Neural progenitor cell (in vitro differentiated cells): ENCODE results near the gene ANKHD1. TPM values are rescaled to one million over a fixed set of nuclear protein-coding genes. Genes with fewer than 3 reads are reported as not detected.
"Not testable (repeated sequence)": the region's sequence is repeated elsewhere in the genome, so short reads cannot be mapped to it uniquely, and the experiment has no call there.

Source experiments
- DNase-seq: peaks from one replicate; pipeline ENCODE4 v3.0.0-alpha.2; 2016; ENCODE audit warnings: low spot score
- H2AFZ ChIP-seq: fragments of 200-600 bp; sonication (generic); replicated peaks from 2 replicates; pipeline ENCODE4 v1.6.1; 2016; ENCODE audit warnings: antibody characterized with exemption
- H3F3A ChIP-seq: fragments of 200-600 bp; sonication (generic); 2 replicates; pipeline ENCODE4 v1.6.1; 2016; ENCODE audit warnings: antibody characterized with exemption, low read depth
- H3K27ac ChIP-seq: fragments of 200-600 bp; sonication (generic); 2 replicates; pipeline ENCODE4 v1.5.1; 2016; ENCODE audit warnings: mild to moderate bottlenecking
- H3K27me3 ChIP-seq: fragments of 200-600 bp; sonication (generic); 2 replicates; pipeline ENCODE4 v1.6.1; 2016; ENCODE audit warnings: mild to moderate bottlenecking, moderate library complexity
- H3K36me3 ChIP-seq: fragments of 200-600 bp; sonication (generic); 2 replicates; pipeline ENCODE4 v1.5.1; 2016
- H3K4me1 ChIP-seq: fragments of 200-600 bp; sonication (generic); 2 replicates; pipeline ENCODE4 v1.6.1; 2016; ENCODE audit warnings: mixed run types
- H3K4me2 ChIP-seq: fragments of 200-600 bp; sonication (generic); 2 replicates; pipeline ENCODE4 v1.6.1; 2016
- H3K4me3 ChIP-seq: fragments of 200-600 bp; sonication (generic); 2 replicates; pipeline ENCODE4 v1.5.1; 2016
- H3K79me2 ChIP-seq: fragments of 200-600 bp; sonication (generic); 2 replicates; pipeline ENCODE4 v1.6.1; 2016; ENCODE audit warnings: low read depth
- H3K9ac ChIP-seq: fragments of 200-600 bp; sonication (generic); 2 replicates; pipeline ENCODE4 v1.6.1; 2016
- H3K9me3 ChIP-seq: fragments of 200-600 bp; sonication (generic); 2 replicates; pipeline ENCODE4 v1.5.1; 2016; ENCODE audit warnings: low read depth
- H4K20me1 ChIP-seq: fragments of 200-600 bp; sonication (generic); 2 replicates; pipeline ENCODE4 v1.6.1; 2016; ENCODE audit warnings: low read depth
- H3K27ac Mint-ChIP-seq: 3 replicates; pipeline ENCODE4 v1.8.0; 2021; ENCODE audit warnings: mixed read lengths
- H3K27me3 Mint-ChIP-seq: 2 replicates; pipeline ENCODE4 v1.8.0; 2022; ENCODE audit warnings: low read depth, mild to moderate bottlenecking, inconsistent platforms, moderate library complexity, mixed read lengths; ENCODE audit not compliant: insufficient read depth
- H3K36me3 Mint-ChIP-seq: 3 replicates; pipeline ENCODE4 v1.8.0; 2021; ENCODE audit warnings: mixed read lengths
- H3K4me1 Mint-ChIP-seq: 3 replicates; pipeline ENCODE4 v1.8.0; 2021; ENCODE audit warnings: mixed read lengths
- H3K4me3 Mint-ChIP-seq: 3 replicates; pipeline ENCODE4 v1.8.0; 2021; ENCODE audit warnings: mild to moderate bottlenecking, moderate library complexity, mixed read lengths
- H3K9me3 Mint-ChIP-seq: 3 replicates; pipeline ENCODE4 v1.8.0; 2020; ENCODE audit warnings: mixed read lengths
- CTCF ChIP-seq: fragments of 200-600 bp; sonication (generic); IDR thresholded peaks from 2 replicates; pipeline ENCODE4 v1.5.1; 2017; ENCODE audit warnings: antibody characterized with exemption, mild to moderate bottlenecking
- EZH2 ChIP-seq: fragments of 200-600 bp; sonication (generic); IDR thresholded peaks from 2 replicates; pipeline ENCODE4 v1.6.1; 2017; ENCODE audit warnings: antibody characterized with exemption, mild to moderate bottlenecking, moderate library complexity
- EZH2phosphoT487 ChIP-seq: fragments of 200-600 bp; sonication (generic); IDR thresholded peaks from 2 replicates; pipeline ENCODE4 v1.6.1; 2017; ENCODE audit warnings: antibody characterized with exemption
- total RNA-seq: library from RNA; depleted of rRNA; stranded (reverse); fragments of >200 nt; gene quantifications from 2 replicates; pipeline ENCODE4 v1.2.3, GENCODE V29; 2015; ENCODE audit warnings: low replicate concordance

ANKHD1 gene
- total RNA-seq, 1 donor from 2014 or later: 110 TPM

- no peak for DNase-seq
- no peaks in the 10 kb centered on the region for H3K9me3 Mint-ChIP-seq
- H3K27ac Mint-ChIP-seq: no peak overlapping the region
- no peaks in the 10 kb centered on the region for H3K4me1 Mint-ChIP-seq
- TF ChIP-seq EZH2phosphoT487 (no peak), CTCF (no peak), EZH2 (no peak)
- Histone ChIP-seq H3K4me1 (no peaks in the 10 kb centered on the region), H3K36me3 (no peaks in the 10 kb centered on the region), H3K27me3 (no peaks in the 10 kb centered on the region), H3K9ac (no peak overlapping the region), H3K27ac (no peak overlapping the region), H3K4me3 (no peak overlapping the region), H3K4me2 (no peak overlapping the region), H3K79me2 (peaks cover 72% of the 10 kb centered on the region), H3K9me3 (no peaks in the 10 kb centered on the region), H4K20me1 (peaks cover 23% of the 10 kb centered on the region), H3F3A (peaks cover under 1% of the 10 kb centered on the region), H2AFZ (no peak overlapping the region)
- H3K36me3 Mint-ChIP-seq: peaks cover 8% of the 10 kb centered on the region
- no peak overlapping the region for H3K4me3 Mint-ChIP-seq
- H3K27me3 Mint-ChIP-seq: no peaks in the 10 kb centered on the region
Observed at GRCh38 chr5:140432916-140433315, 31.3 kb downstream of the ANKHD1 start.

- peaks cover 16% of the 10 kb centered on the region for H3K36me3 ChIP-seq
- H3K4me3 ChIP-seq, H3K4me1 Mint-ChIP-seq, H3K27me3 ChIP-seq, H3K4me1 ChIP-seq, H3K27ac ChIP-seq, H4K20me1 ChIP-seq, H3K27ac Mint-ChIP-seq, H3K4me2 ChIP-seq, H3K79me2 ChIP-seq, H2AFZ ChIP-seq, H3K9me3 ChIP-seq, H3K27me3 Mint-ChIP-seq, H3K9ac ChIP-seq, H3K4me3 Mint-ChIP-seq, DNase-seq: not testable (repeated sequence)
- peaks cover 22% of the 10 kb centered on the region for H3K9me3 Mint-ChIP-seq
- peaks cover 13% of the 10 kb centered on the region for H3F3A ChIP-seq
- H3K36me3 Mint-ChIP-seq: peaks cover 47% of the 10 kb centered on the region
Observed at GRCh38 chr5:140457368-140457767, 55.7 kb downstream of the ANKHD1 start.

DNA sequence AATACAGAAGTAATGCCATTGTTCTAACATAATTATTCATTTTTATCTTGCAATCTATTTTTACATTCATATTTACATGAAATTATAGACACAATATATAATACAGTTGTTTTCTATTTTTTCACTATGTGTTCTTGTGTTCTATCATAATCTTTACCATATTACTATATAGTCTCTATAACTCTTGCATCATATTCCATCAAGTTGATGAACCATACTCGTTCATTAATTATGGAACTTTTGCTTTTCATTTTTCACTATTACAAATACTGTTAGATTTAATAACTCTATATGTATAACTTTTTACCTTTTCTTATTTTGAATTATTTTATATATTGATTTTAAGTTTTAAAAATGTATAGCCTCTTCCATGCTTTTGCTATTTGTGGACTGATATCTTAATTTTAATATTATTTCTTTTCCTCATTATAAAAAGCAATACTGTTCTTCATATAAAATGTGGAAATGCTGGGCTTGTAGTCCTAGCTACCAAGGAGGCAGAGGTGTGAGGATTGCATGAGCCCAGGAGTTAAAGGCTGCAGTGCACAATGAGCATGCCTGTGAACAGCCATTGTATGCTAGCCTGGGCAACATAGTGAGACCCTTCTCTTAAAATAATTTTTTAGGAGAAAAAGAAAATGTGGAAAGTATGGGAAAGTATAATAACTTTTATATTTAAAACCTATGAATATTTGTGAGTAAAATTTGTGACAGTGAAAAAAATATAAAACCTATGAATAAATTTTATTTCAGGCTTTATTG is 65.5 kb downstream of the ANKHD1 start:
- Histone ChIP-seq H4K20me1 (no peaks in the 10 kb centered on the region), H3K4me1 (no peaks in the 10 kb centered on the region), H3F3A (no peaks in the 10 kb centered on the region), H3K9ac (no peak overlapping the region), H3K4me3 (no peak overlapping the region), H3K4me2 (no peak overlapping the region), H3K27me3 (no peaks in the 10 kb centered on the region), H2AFZ (no peak overlapping the region), H3K9me3 (no peaks in the 10 kb centered on the region), H3K79me2 (no peaks in the 10 kb centered on the region), H3K27ac (no peak overlapping the region), H3K36me3 (peaks cover 5% of the 10 kb centered on the region)
- no peak overlapping the region for H3K4me3 Mint-ChIP-seq
- no peak overlapping the region for H3K27ac Mint-ChIP-seq
- DNase-seq: no peak
- no peaks in the 10 kb centered on the region for H3K9me3 Mint-ChIP-seq
- TF ChIP-seq EZH2 (no peak), EZH2phosphoT487 (no peak), CTCF (no peak)
- no peaks in the 10 kb centered on the region for H3K4me1 Mint-ChIP-seq
- H3K36me3 Mint-ChIP-seq: peaks cover 13% of the 10 kb centered on the region
- H3K27me3 Mint-ChIP-seq: no peaks in the 10 kb centered on the region

GRCh38 chr5:140468188-140468587 is 66.6 kb downstream of the ANKHD1 start:
- Histone ChIP-seq H3K4me2 (no peak overlapping the region), H3K4me3 (no peak overlapping the region), H3K79me2 (no peaks in the 10 kb centered on the region), H2AFZ (no peak overlapping the region), H3K9me3 (no peaks in the 10 kb centered on the region), H3K27me3 (no peaks in the 10 kb centered on the region), H4K20me1 (no peaks in the 10 kb centered on the region), H3K4me1 (no peaks in the 10 kb centered on the region), H3K36me3 (peaks cover 5% of the 10 kb centered on the region), H3F3A (no peaks in the 10 kb centered on the region), H3K27ac (no peak overlapping the region), H3K9ac (no peak overlapping the region)
- H3K4me3 Mint-ChIP-seq: no peak overlapping the region
- DNase-seq: no peak
- no peaks in the 10 kb centered on the region for H3K9me3 Mint-ChIP-seq
- no peaks in the 10 kb centered on the region for H3K27me3 Mint-ChIP-seq
- no peaks in the 10 kb centered on the region for H3K4me1 Mint-ChIP-seq
- TF ChIP-seq CTCF (no peak), EZH2phosphoT487 (no peak), EZH2 (no peak)
- no peak overlapping the region for H3K27ac Mint-ChIP-seq
- peaks cover 13% of the 10 kb centered on the region for H3K36me3 Mint-ChIP-seq
